CD4-positive, alpha-beta memory T cell (primary cell): ENCODE results near the gene CRKL. TPM values are rescaled to one million over a fixed set of nuclear protein-coding genes. Genes with fewer than 3 reads are reported as not detected.

Experiments
- CTCF ChIA-PET: fragments of 350-600 bp; sonication (Branson Sonifier 250); formaldehyde crosslinking; loops from one replicate; lab custom pipeline; 2021; ENCODE audit warnings: inconsistent platforms; ENCODE audit not compliant: partially characterized antibody; lab: Charles Lee
- POLR2A ChIA-PET: fragments of 350-600 bp; sonication (Branson Sonifier 250); formaldehyde crosslinking; loops from one replicate; lab custom pipeline; 2021; ENCODE audit not compliant: partially characterized antibody; lab: Charles Lee
- DNase-seq, 5 donors: peaks; one replicate each; pipeline versions ENCODE4 v3.0.0 to v3.0.0-alpha.2; 2020 to 2022; ENCODE audit warnings: mixed read lengths in 1 of 5
- H3K27ac ChIP-seq: one replicate; pipeline ENCODE4 v1.7.0; 2013; ENCODE audit warnings: low read depth, low read length
- H3K27me3 ChIP-seq: 2 replicates; pipeline ENCODE4 v1.7.0; 2013; ENCODE audit warnings: mild to moderate bottlenecking, low read length, moderate library complexity; ENCODE audit not compliant: insufficient read depth
- H3K36me3 ChIP-seq: 2 replicates; pipeline ENCODE4 v1.7.0; 2013; ENCODE audit warnings: mild to moderate bottlenecking, low read length, moderate library complexity; ENCODE audit not compliant: insufficient read depth
- H3K4me1 ChIP-seq: 2 replicates; pipeline ENCODE4 v1.7.0; 2013; ENCODE audit warnings: mild to moderate bottlenecking, low read length, moderate library complexity; ENCODE audit not compliant: insufficient read depth
- H3K4me3 ChIP-seq, 2 donors: one replicate each; pipeline ENCODE4 v1.7.0; 2013; ENCODE audit warnings: low read length in 2 of 2, mild to moderate bottlenecking in 1 of 2
- H3K9me3 ChIP-seq, 2 donors: one replicate each; pipeline ENCODE4 v1.7.0; 2013; ENCODE audit warnings: low read length in 2 of 2, control low read depth in 1 of 2; ENCODE audit not compliant: control insufficient read depth in 1 of 2
- H3K27ac Mint-ChIP-seq, 7 donors: one replicate each; pipeline ENCODE4 v1.8.0; 2020 to 2021; ENCODE audit warnings: mixed read lengths in 7 of 7, mild to moderate bottlenecking in 6 of 7, inconsistent platforms in 3 of 7, moderate library complexity in 3 of 7
- H3K27me3 Mint-ChIP-seq, 2 donors: one replicate each; pipeline ENCODE4 v1.8.0; 2020 to 2021; ENCODE audit warnings: mixed read lengths in 2 of 2
- H3K36me3 Mint-ChIP-seq, 2 donors: one replicate each; pipeline ENCODE4 v1.8.0; 2020 to 2021; ENCODE audit warnings: mixed read lengths in 2 of 2, inconsistent platforms in 1 of 2, mild to moderate bottlenecking in 1 of 2
- H3K4me1 Mint-ChIP-seq, 4 donors: one replicate each; pipeline ENCODE4 v1.8.0; 2020 to 2021; ENCODE audit warnings: mixed read lengths in 4 of 4, mild to moderate bottlenecking in 1 of 4
- H3K4me3 Mint-ChIP-seq, 8 donors: one replicate each; pipeline ENCODE4 v1.8.0; 2020 to 2021; ENCODE audit warnings: mixed read lengths in 8 of 8, mild to moderate bottlenecking in 7 of 8, moderate library complexity in 6 of 8, inconsistent platforms in 3 of 8
- H3K9me3 Mint-ChIP-seq, 8 donors: one replicate each; pipeline ENCODE4 v1.8.0; 2020 to 2021; ENCODE audit warnings: mixed read lengths in 8 of 8, mild to moderate bottlenecking in 5 of 8, inconsistent platforms in 3 of 8, moderate library complexity in 1 of 8
- intact Hi-C: fragments of 100-400 bp; cut with micrococcal nuclease; formaldehyde crosslinking; loops from one replicate; pipeline ENCODE4 v1.15.1; 2023
- polyA plus RNA-seq, 2 donors: library from polyadenylated mRNA; unstranded; fragments of 300-500 nt; fragmentation: Illumina TruSeq; gene quantifications; one replicate each; pipeline ENCODE4 v1.2.3, GENCODE V29; 2021
- total RNA-seq, 2 experiments: library from RNA; stranded (reverse); gene quantifications; one replicate each; pipeline ENCODE4 v1.2.3, GENCODE V29; 2021

CRKL gene
- total and polyA plus RNA-seq, 4 experiments from 2014 or later, result 39.9 to 86.5 (median 68.2) TPM

DNA sequence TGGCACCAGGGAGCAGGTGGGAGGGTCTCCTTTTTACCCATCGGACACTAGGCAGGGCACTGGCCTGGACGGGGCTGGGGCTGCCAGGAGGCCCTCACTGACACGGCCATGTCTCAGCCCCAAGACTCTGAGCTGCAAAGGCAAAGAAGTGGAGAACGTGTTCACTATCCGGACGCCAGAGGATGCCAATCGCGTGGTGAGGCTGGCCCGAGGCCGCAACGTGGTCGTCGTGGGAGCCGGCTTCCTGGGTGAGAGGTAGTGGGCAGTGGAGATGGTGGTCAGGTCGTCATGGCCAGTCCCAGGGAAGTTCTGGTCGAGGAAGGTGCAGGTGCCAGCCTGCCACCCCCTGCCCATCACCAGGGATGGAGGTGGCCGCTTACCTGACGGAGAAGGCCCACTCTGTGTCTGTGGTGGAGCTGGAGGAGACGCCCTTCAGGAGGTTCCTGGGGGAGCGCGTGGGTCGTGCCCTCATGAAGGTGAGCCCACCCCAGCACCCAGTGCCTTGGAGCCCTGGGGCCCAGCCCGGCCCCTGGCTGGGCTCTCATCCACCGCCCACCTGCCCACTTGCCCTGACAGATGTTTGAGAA is 59.2 kb downstream of the CRKL start:
- Mint-ChIP-seq H3K27ac (no peak overlapping the region), H3K27me3 (no peaks in the 10 kb centered on the region), H3K4me1 (peaks cover 5 to 25% (median 13%) of the 10 kb centered on the region in 4 donors), H3K9me3 (peaks cover 0 to 7% (median 0%) of the 10 kb centered on the region in 8 donors), H3K36me3 (peaks cover 0 to 3% of the 10 kb centered on the region in 2 donors), H3K4me3 (peak overlapping the region in 1 of 8 donors; percentile 50)
- CTCF ChIA-PET, result no interaction called here
- intact Hi-C loops, result no loop called here
- Histone ChIP-seq H3K27ac (no peak overlapping the region), H3K36me3 (no peaks in the 10 kb centered on the region), H3K27me3 (no peaks in the 10 kb centered on the region), H3K9me3 (peaks cover 0 to 6% of the 10 kb centered on the region in 2 donors), H3K4me1 (peaks cover 9% of the 10 kb centered on the region), H3K4me3 (no peak overlapping the region)
- DNase-seq, result no peak
- POLR2A ChIA-PET, result interaction anchor here (1.4 kb wide), 1 partner anchor 26 kb away, joined by 3 read pairs; the partner anchor contains the start of gene THAP7

DNA sequence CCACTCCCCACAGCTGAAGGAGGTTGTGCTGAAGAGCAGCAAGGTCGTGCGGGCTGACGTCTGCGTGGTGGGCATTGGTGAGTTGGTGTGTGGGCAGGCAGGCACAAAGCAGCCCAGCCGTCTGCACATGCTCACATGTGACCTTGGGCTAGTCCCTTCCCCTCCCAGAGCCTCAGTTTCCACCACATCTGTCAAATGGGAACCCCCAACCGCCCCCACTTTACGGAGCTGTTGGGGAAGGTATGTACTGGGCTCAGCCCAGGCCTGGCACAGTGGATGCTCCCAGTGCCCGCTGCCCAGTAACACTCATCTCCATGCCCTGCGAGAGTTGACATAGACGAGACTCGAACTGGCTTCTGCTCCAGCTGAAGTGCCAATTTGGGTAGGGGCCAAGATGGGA is 59.8 kb downstream of the CRKL start:
- Mint-ChIP-seq H3K27ac (no peak overlapping the region), H3K27me3 (no peaks in the 10 kb centered on the region), H3K36me3 (peaks cover 0 to 7% of the 10 kb centered on the region in 2 donors), H3K9me3 (peaks cover 0 to 7% (median 0%) of the 10 kb centered on the region in 8 donors), H3K4me1 (peaks cover 8 to 29% (median 15%) of the 10 kb centered on the region in 4 donors), H3K4me3 (no peak overlapping the region)
- CTCF ChIA-PET, result no interaction called here
- Histone ChIP-seq H3K36me3 (no peaks in the 10 kb centered on the region), H3K27ac (no peak overlapping the region), H3K9me3 (peaks cover 0 to 6% of the 10 kb centered on the region in 2 donors), H3K4me3 (no peak overlapping the region), H3K4me1 (peaks cover 11% of the 10 kb centered on the region), H3K27me3 (no peaks in the 10 kb centered on the region)
- POLR2A ChIA-PET, result interaction anchor here (1.4 kb wide), 1 partner anchor 25 kb away, joined by 3 read pairs; the partner anchor contains the start of gene THAP7
- intact Hi-C loops, result no loop called here
- DNase-seq, result no peak

DNA sequence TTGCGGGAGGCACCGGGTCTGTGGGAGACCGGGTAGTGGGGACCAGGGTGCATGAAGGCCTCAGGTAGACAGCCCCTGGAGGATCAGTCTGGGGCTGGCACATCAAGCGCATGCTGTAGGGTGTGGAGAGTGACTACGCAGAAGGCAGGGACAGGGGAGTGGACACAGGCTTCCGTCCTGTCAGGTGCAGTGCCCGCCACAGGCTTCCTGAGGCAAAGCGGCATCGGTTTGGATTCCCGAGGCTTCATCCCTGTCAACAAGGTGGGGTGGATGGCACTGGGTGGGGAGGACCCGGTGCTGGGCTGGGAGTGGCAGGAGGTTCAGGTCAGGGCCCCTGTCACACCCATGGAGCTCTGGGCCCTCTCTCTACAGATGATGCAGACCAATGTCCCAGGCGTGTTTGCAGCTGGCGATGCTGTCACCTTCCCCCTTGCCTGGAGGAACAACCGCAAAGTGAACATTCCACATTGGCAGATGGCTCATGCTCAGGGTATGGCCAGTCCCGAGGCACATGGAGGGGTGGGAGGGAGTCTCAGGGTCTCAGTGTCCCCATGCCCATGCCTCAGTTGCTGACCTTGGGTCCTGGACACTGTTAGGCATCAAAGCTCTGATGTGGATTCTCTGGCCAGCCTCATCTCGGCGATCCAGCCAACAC is 60.4 kb downstream of the CRKL start:
- Histone ChIP-seq H3K9me3 (peaks cover 0 to 6% of the 10 kb centered on the region in 2 donors), H3K4me3 (no peak overlapping the region), H3K27me3 (no peaks in the 10 kb centered on the region), H3K4me1 (peaks cover 14% of the 10 kb centered on the region), H3K36me3 (no peaks in the 10 kb centered on the region), H3K27ac (no peak overlapping the region)
- CTCF ChIA-PET, result no interaction called here
- Mint-ChIP-seq H3K4me1 (peaks cover 10 to 34% (median 18%) of the 10 kb centered on the region in 4 donors), H3K4me3 (no peak overlapping the region), H3K36me3 (peaks cover 0 to 9% of the 10 kb centered on the region in 2 donors), H3K27ac (peak overlapping the region in 1 of 7 donors; percentile 55), H3K9me3 (peaks cover 0 to 7% (median 0%) of the 10 kb centered on the region in 8 donors), H3K27me3 (no peaks in the 10 kb centered on the region)
- intact Hi-C loops, result no loop called here
- POLR2A ChIA-PET, result no interaction called here
- DNase-seq, result no peak

DNA sequence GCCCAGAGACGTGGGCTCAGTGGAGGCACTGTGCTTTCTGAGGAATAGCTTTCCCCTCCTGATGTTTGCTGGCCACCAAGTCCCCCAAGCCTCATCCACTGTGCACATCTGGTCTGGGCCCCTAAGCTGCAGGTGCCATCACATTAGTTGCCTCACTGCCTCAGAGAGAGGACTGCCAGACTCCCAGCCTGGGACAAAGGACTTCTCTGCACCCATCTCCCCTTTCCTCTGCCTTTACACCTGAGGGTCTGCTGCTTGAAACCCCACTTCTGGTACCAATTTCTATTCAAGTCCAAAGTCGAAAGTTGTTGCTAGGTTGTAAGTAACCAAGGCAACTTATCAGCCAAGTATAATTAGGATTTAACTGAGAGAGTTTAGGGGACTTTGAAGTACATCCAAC is 61.2 kb downstream of the CRKL start:
- intact Hi-C loops, result no loop called here
- Mint-ChIP-seq H3K4me1 (peaks cover 13 to 39% (median 23%) of the 10 kb centered on the region in 4 donors), H3K4me3 (no peak overlapping the region), H3K27ac (peak overlapping the region in 1 of 7 donors; percentile 90), H3K27me3 (no peaks in the 10 kb centered on the region), H3K9me3 (peaks cover 0 to 7% (median 0%) of the 10 kb centered on the region in 8 donors), H3K36me3 (peaks cover 0 to 12% of the 10 kb centered on the region in 2 donors)
- DNase-seq, result no peak
- ChIA-PET CTCF (no interaction called here), POLR2A (no interaction called here)
- Histone ChIP-seq H3K4me1 (peaks cover 19% of the 10 kb centered on the region), H3K36me3 (no peaks in the 10 kb centered on the region), H3K27ac (no peak overlapping the region), H3K9me3 (peaks cover 0 to 6% of the 10 kb centered on the region in 2 donors), H3K27me3 (no peaks in the 10 kb centered on the region), H3K4me3 (no peak overlapping the region)

DNA sequence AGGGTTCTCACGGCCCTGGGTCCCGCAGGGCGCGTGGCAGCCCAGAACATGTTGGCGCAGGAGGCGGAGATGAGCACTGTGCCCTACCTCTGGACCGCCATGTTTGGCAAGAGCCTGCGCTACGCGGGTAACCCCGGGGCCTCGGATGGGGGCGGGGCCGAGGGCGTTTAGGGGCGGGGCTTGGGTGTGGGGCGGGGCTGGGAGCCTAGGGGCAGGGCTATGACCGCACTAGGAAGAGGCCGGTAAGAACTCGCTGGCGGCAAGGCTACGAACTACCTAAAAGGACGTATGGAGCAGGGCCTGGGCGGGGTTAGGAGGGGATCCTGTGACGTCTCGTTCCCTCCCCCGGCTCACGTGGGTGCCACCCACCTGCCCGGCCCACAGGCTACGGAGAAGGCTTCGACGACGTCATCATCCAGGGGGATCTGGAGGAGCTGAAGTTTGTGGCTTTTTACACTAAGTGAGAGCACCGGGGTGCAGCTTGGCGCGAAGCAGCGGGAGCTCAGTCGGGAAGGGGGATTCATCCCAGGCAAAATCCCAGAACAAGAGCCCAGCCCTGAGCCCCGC is 62.1 kb downstream of the CRKL start:
- H3K4me1 Mint-ChIP-seq, result peaks cover 19 to 47% (median 29%) of the 10 kb centered on the region in 4 donors
- Histone ChIP-seq H3K27me3 (no peaks in the 10 kb centered on the region), H3K4me1 (peaks cover 19% of the 10 kb centered on the region), H3K27ac (no peak overlapping the region), H3K9me3 (peaks cover 0 to 6% of the 10 kb centered on the region in 2 donors), H3K36me3 (no peaks in the 10 kb centered on the region), H3K4me3 (no peak overlapping the region)
- H3K4me3 Mint-ChIP-seq, result peak overlapping the region in 7 of 8 donors; percentile 47 to 87 (median 67)
- ChIA-PET POLR2A (interaction anchor here (0.8 kb wide), 1 partner anchor 11 kb away, joined by 3 read pairs; no protein-coding TSS in a partner anchor), CTCF (no interaction called here)
- H3K27ac Mint-ChIP-seq, result peak overlapping the region; percentile 67 to 93 (median 86)
- intact Hi-C loops, result no loop called here
- peaks cover 0 to 16% of the 10 kb centered on the region in 2 donors for H3K36me3 Mint-ChIP-seq
- DNase-seq, result peak; percentile 48 to 84 (median 64)
- peaks cover 0 to 7% (median 0%) of the 10 kb centered on the region in 8 donors for H3K9me3 Mint-ChIP-seq
- H3K27me3 Mint-ChIP-seq, result no peaks in the 10 kb centered on the region

DNA sequence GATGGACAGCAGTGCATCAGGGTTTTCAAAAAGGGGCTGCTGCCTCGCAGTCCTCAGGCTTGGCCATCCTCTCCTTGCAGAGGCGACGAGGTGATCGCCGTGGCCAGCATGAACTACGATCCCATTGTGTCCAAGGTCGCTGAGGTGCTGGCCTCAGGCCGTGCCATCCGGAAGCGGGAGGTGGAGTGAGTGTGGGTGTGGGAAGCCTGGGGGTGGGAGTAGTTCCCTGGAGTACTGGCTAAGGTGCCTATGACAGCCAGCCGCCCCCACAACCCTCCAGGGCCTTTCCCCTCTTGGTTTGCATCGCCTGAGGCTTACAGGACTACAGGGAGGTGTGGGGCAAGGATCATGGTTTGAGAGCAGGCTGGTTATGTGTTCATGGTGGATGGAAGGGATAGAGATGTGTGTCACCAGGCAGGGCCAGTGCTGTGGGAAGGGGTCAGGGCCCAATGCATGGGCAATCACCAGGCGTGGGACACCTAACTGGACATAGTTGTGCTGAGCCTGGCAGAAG is 62.8 kb downstream of the CRKL start:
- peak overlapping the region in 7 of 8 donors; percentile 32 to 87 (median 55) for H3K4me3 Mint-ChIP-seq
- peaks cover 0 to 16% of the 10 kb centered on the region in 2 donors for H3K36me3 Mint-ChIP-seq
- H3K27ac Mint-ChIP-seq, result peak overlapping the region in 6 of 7 donors; percentile 1 to 95 (median 70)
- H3K27ac ChIP-seq, result no peak overlapping the region
- no peaks in the 10 kb centered on the region for H3K36me3 ChIP-seq
- no peaks in the 10 kb centered on the region for H3K27me3 ChIP-seq
- H3K4me3 ChIP-seq, result no peak overlapping the region
- CTCF ChIA-PET, result no interaction called here
- intact Hi-C loops, result no loop called here
- peaks cover 19% of the 10 kb centered on the region for H3K4me1 ChIP-seq
- POLR2A ChIA-PET, result interaction anchor here (0.8 kb wide), 1 partner anchor 10 kb away, joined by 3 read pairs; no protein-coding TSS in a partner anchor
- no peak for DNase-seq
- H3K4me1 Mint-ChIP-seq, result peaks cover 19 to 47% (median 29%) of the 10 kb centered on the region in 4 donors
- peaks cover 0 to 7% (median 0%) of the 10 kb centered on the region in 8 donors for H3K9me3 Mint-ChIP-seq
- peaks cover 0 to 6% of the 10 kb centered on the region in 2 donors for H3K9me3 ChIP-seq
- no peaks in the 10 kb centered on the region for H3K27me3 Mint-ChIP-seq
